GM18951 (cell line): Measurements from ENCODE around the gene PLA2G15.
A peak's percentile ranks its signal among the peaks of the same experiment; 100 is the strongest.

Source experiments
- POLR2A ChIP-seq: IDR thresholded peaks from 4 replicates; pipeline ENCODE4 v1.6.1; 2011; ENCODE audit warnings: mild to moderate bottlenecking; ENCODE audit not compliant: insufficient read length, insufficient read depth; ENCODE audit errors: extremely low read depth
- in situ Hi-C: fragments of 300-500 bp; cut with MboI; formaldehyde crosslinking; loops from one replicate; pipeline ENCODE4 v1.12.0; 2022; ENCODE audit warnings: low sequenced_read_pairs, mixed read lengths, inconsistent platforms; ENCODE audit not compliant: unreplicated experiment

PLA2G15 gene

GRCh38 chr16:68292425-68292824, 47.3 kb downstream of the PLA2G15 start:
- no peak for TF ChIP-seq POLR2A
- in situ Hi-C loops, result no loop called here

- TF ChIP-seq POLR2A, result no peak
- in situ Hi-C loops, result no loop called here
Observed at GRCh38 chr16:68296291-68296690, 51.1 kb downstream of the PLA2G15 start.

GRCh38 chr16:68296693-68297092, 51.5 kb downstream of the PLA2G15 start:
- TF ChIP-seq POLR2A, result no peak
- in situ Hi-C loops, result no loop called here

- in situ Hi-C loops, result no loop called here
- TF ChIP-seq POLR2A, result no peak
Observed at GRCh38 chr16:68297908-68298307, 52.7 kb downstream of the PLA2G15 start.

- in situ Hi-C loops, result no loop called here
- peak; percentile 23 for TF ChIP-seq POLR2A
Observed at GRCh38 chr16:68298312-68298711, 53.1 kb downstream of the PLA2G15 start.

GRCh38 chr16:68298907-68299561, 53.9 kb downstream of the PLA2G15 start:
- TF ChIP-seq POLR2A, result no peak
- in situ Hi-C loops, result no loop called here

- TF ChIP-seq POLR2A, result peak; percentile 8
- in situ Hi-C loops, result no loop called here
Observed at GRCh38 chr16:68299571-68300453, 54.6 kb downstream of the PLA2G15 start.

- in situ Hi-C loops, result no loop called here
- TF ChIP-seq POLR2A, result no peak
Observed at GRCh38 chr16:68300734-68301459, 55.7 kb downstream of the PLA2G15 start.

GRCh38 chr16:68306633-68307032, 61.5 kb downstream of the PLA2G15 start:
- in situ Hi-C loops, result no loop called here
- no peak for TF ChIP-seq POLR2A

GRCh38 chr16:68309799-68310198, 64.6 kb downstream of the PLA2G15 start:
- in situ Hi-C loops, result no loop called here
- no peak for TF ChIP-seq POLR2A

GRCh38 chr16:68310437-68310773, 65.2 kb downstream of the PLA2G15 start:
- in situ Hi-C loops, result no loop called here
- no peak for TF ChIP-seq POLR2A
